NT2/D1 (cell line): ENCODE measurements around the gene C9orf72.

Experiments used
- SUZ12 ChIP-seq: IDR thresholded peaks from 2 replicates; pipeline ENCODE4 v1.6.1; 2011; ENCODE audit not compliant: insufficient read length, insufficient read depth; ENCODE audit errors: extremely low read depth
- YY1 ChIP-seq: IDR thresholded peaks from 2 replicates; pipeline ENCODE4 v1.6.1; 2011; ENCODE audit not compliant: insufficient read length, insufficient read depth
- ZNF274 ChIP-seq: IDR thresholded peaks from 2 replicates; pipeline ENCODE4 v1.6.1; 2011; ENCODE audit warnings: mild to moderate bottlenecking, low read depth, low read length

DNA sequence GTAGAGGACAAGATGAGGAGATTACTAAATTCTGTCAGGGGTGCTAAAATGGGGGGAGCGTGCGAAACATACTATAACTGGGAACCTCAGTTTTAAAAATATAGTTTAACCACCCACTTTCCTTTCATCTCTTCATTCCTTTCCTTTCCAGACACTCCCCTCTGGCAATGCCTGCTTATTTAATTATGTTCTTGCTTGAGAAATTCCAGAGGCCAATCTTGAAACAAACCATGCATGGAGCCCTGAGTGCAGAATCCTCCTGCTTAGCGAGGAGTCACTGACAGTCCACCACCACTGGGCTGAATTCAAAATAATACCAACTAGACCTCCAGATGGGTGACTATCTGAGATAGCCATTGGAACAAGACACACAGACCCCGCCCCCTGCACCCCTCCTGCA is 29.7 kb upstream of the C9orf72 start:
- TF ChIP-seq ZNF274 (no peak), SUZ12 (no peak), YY1 (no peak)
